ENCODE data around the gene CFAP43. TPM values are rescaled to one million over a fixed set of nuclear protein-coding genes. Genes with fewer than 3 reads are reported as not detected.

Gene CFAP43
- total RNA-seq (2022; extraction: Qiagen RNA extraction): 0.12 to 0.61 TPM (median 0.20 TPM) in 5 replicates

GRCh38 chr10:104231784-104232612 is at the start of gene CFAP43:
CFAP43 (minus strand) TSS chr10:104232364; CDS start chr10:104232246, 118 bp downstream.

GRCh38 chr10:104268713-104269645 is 36.8 kb upstream of the CFAP43 start, which contains the start of gene GSTO2:
GSTO2 (plus strand) TSS chr10:104269184; CDS start chr10:104274916, 5,732 bp downstream.

GRCh38 chr10:104254493-104255310 is 22.5 kb upstream of the CFAP43 start, which contains the start of gene GSTO1:
GSTO1 (plus strand) TSS chr10:104254892; CDS start chr10:104254929, 37 bp downstream.

GRCh38 chr10:104121485-104122224 is 110.5 kb downstream of the CFAP43 start, which contains the start of gene SFR1:
SFR1 (plus strand) TSS chr10:104122171; CDS start chr10:104122184, 13 bp downstream.

GRCh38 chr10:104085801-104086400 is 146.3 kb downstream of the CFAP43 start, which contains the start of gene COL17A1:
COL17A1 (minus strand) TSS chr10:104085880; CDS start chr10:104080673, 5,207 bp downstream.

Other genes starting within 250 kb of the CFAP43 start
- gene COL17A1, start 146.5 kb downstream of the CFAP43 start, total RNA-seq (2022; extraction: Qiagen RNA extraction): 1.6 to 2.2 TPM (median 1.7 TPM) in 5 replicates
- gene SFR1, start 110.2 kb downstream of the CFAP43 start, total RNA-seq (2022; extraction: Qiagen RNA extraction): 14.0 to 16.5 TPM (median 14.6 TPM) in 5 replicates
- 236 to 313 TPM (median 252 TPM) in 5 replicates for gene GSTO1, start 22.5 kb upstream of the CFAP43 start, total RNA-seq (2022; extraction: Qiagen RNA extraction)
- 1.7 to 2.4 TPM (median 1.9 TPM) in 5 replicates for gene GSTO2, start 36.8 kb upstream of the CFAP43 start, total RNA-seq (2022; extraction: Qiagen RNA extraction)
- 49.0 to 73.5 TPM (median 70.3 TPM) in 5 replicates for gene ITPRIP, start 106.1 kb upstream of the CFAP43 start, total RNA-seq (2022; extraction: Qiagen RNA extraction)
- gene CFAP58, start 121.5 kb upstream of the CFAP43 start, total RNA-seq (2022; extraction: Qiagen RNA extraction): 0.13 to 0.27 TPM (median 0.19 TPM) in 5 replicates

All from A549 treated with dexamethasone at 1 μM for 4 hours (cell line).